ENCODE measurements around the gene SERPINA4. TPM values are rescaled to one million over a fixed set of nuclear protein-coding genes. Genes with fewer than 3 reads are reported as not detected.

Gene SERPINA4
- total RNA-seq, 1 experiment from 2014 or later = not detected

GRCh38 chr14:94524093-94524492 is 37.1 kb upstream of the SERPINA4 start:
- DNase-seq = no peak
- intact Hi-C loops (cut with micrococcal nuclease; ENCODE audit: unreplicated experiment) = no loop called here
- no peaks in the 10 kb centered on the region for H3K27me3 ChIP-seq (ENCODE audit: insufficient read depth, low read depth)
- H3K4me3 ChIP-seq = no peak overlapping the region
- ChIA-PET CTCF (no interaction called here), POLR2A (ENCODE audit: unreplicated experiment) (no interaction called here)
- no peaks in the 10 kb centered on the region for H3K4me1 ChIP-seq (replicated peaks; ENCODE audit: insufficient read depth)
- no peak overlapping the region for H3K4me2 ChIP-seq
- H3K79me2 ChIP-seq (ENCODE audit: low read depth) = no peaks in the 10 kb centered on the region
- BruUV-seq (replicated peaks) = no TSS peak
- no peak for TF ChIP-seq CTCF (conservative IDR thresholded peaks at IDR 0.05)
- TF ChIP-seq EZH2 (IDR thresholded peaks at IDR 0.05; ENCODE audit: low read depth) = no peak
- no peak overlapping the region for H2AFZ ChIP-seq
- H4K20me1 ChIP-seq (ENCODE audit: insufficient read depth) = no peaks in the 10 kb centered on the region
- H3K9me2 ChIP-seq (ENCODE audit: insufficient read depth) = no peaks in the 10 kb centered on the region
- H3F3A ChIP-seq (ENCODE audit: insufficient read depth, low read depth) = no peaks in the 10 kb centered on the region
- no peak overlapping the region for H3K27ac ChIP-seq
- H3K9me3 ChIP-seq (ENCODE audit: insufficient read depth, low read depth) = no peaks in the 10 kb centered on the region
- H3K36me3 ChIP-seq (ENCODE audit: low read depth) = no peaks in the 10 kb centered on the region

- intact Hi-C loops (cut with micrococcal nuclease; ENCODE audit: unreplicated experiment) = no loop called here
- no peaks in the 10 kb centered on the region for H3K9me2 ChIP-seq (ENCODE audit: insufficient read depth)
- no peak overlapping the region for H3K4me3 ChIP-seq
- no peaks in the 10 kb centered on the region for H4K20me1 ChIP-seq (ENCODE audit: insufficient read depth)
- BruUV-seq (replicated peaks) = no TSS peak
- H3K9me3 ChIP-seq (ENCODE audit: insufficient read depth, low read depth) = no peaks in the 10 kb centered on the region
- no peak overlapping the region for H2AFZ ChIP-seq
- no peaks in the 10 kb centered on the region for H3K27me3 ChIP-seq (ENCODE audit: insufficient read depth, low read depth)
- no peaks in the 10 kb centered on the region for H3K79me2 ChIP-seq (ENCODE audit: low read depth)
- no peaks in the 10 kb centered on the region for H3F3A ChIP-seq (ENCODE audit: insufficient read depth, low read depth)
- H3K4me1 ChIP-seq (replicated peaks; ENCODE audit: insufficient read depth) = no peaks in the 10 kb centered on the region
- no peak for DNase-seq
- CTCF ChIA-PET = no interaction called here
- H3K4me2 ChIP-seq = no peak overlapping the region
- no peaks in the 10 kb centered on the region for H3K36me3 ChIP-seq (ENCODE audit: low read depth)
- POLR2A ChIA-PET (ENCODE audit: unreplicated experiment) = no interaction called here
- no peak overlapping the region for H3K27ac ChIP-seq
- TF ChIP-seq EZH2 (IDR thresholded peaks at IDR 0.05; ENCODE audit: low read depth) (no peak), CTCF (conservative IDR thresholded peaks at IDR 0.05) (no peak)
These were observed 30.1 kb upstream of the SERPINA4 start for GRCh38 chr14:94531187-94531586.

- no peaks in the 10 kb centered on the region for H4K20me1 ChIP-seq (ENCODE audit: insufficient read depth)
- no peak for DNase-seq
- H3K4me1 ChIP-seq (replicated peaks; ENCODE audit: insufficient read depth) = no peaks in the 10 kb centered on the region
- intact Hi-C loops (cut with micrococcal nuclease; ENCODE audit: unreplicated experiment) = no loop called here
- H3K9me2 ChIP-seq (ENCODE audit: insufficient read depth) = no peaks in the 10 kb centered on the region
- no peaks in the 10 kb centered on the region for H3K9me3 ChIP-seq (ENCODE audit: insufficient read depth, low read depth)
- ChIA-PET CTCF (no interaction called here), POLR2A (ENCODE audit: unreplicated experiment) (no interaction called here)
- H3K27me3 ChIP-seq (ENCODE audit: insufficient read depth, low read depth) = no peaks in the 10 kb centered on the region
- no peaks in the 10 kb centered on the region for H3K36me3 ChIP-seq (ENCODE audit: low read depth)
- no peak overlapping the region for H2AFZ ChIP-seq
- H3K4me3 ChIP-seq = no peak overlapping the region
- no peaks in the 10 kb centered on the region for H3F3A ChIP-seq (ENCODE audit: insufficient read depth, low read depth)
- no peak overlapping the region for H3K27ac ChIP-seq
- no TSS peak for BruUV-seq (replicated peaks)
- H3K79me2 ChIP-seq (ENCODE audit: low read depth) = no peaks in the 10 kb centered on the region
- TF ChIP-seq CTCF (conservative IDR thresholded peaks at IDR 0.05) (no peak), EZH2 (IDR thresholded peaks at IDR 0.05; ENCODE audit: low read depth) (no peak)
- H3K4me2 ChIP-seq = no peak overlapping the region
These were observed 28.8 kb upstream of the SERPINA4 start for GRCh38 chr14:94532447-94532846.

Data from PC-9 (cell line).